Adrenal gland (tissue), 5 donors: ENCODE results near the gene HTR3C.

Experiments used
- POLR2A ChIP-seq, 2 donors: fragments of 450-650 bp; IDR thresholded peaks; one replicate each; pipeline ENCODE4 v1.6.1; 2017; ENCODE audit warnings: antibody characterized with exemption in 2 of 2, mild to moderate bottlenecking in 2 of 2, moderate library complexity in 1 of 2
- TF ChIP-seq, protein P1 (sequence below), 6 experiments: fragments of 450-650 bp in 4 of 6; fragments of 200-600 bp in 2 of 6; sonication (generic) in 1 of 6; IDR thresholded peaks; 1 replicate in 5 of 6; 2 replicates in 1 of 6; pipeline versions ENCODE4 v1.5.1 to v1.8.0; 2016 to 2021; ENCODE audit warnings: antibody characterized with exemption in 6 of 6, mild to moderate bottlenecking in 2 of 6, moderate library complexity in 1 of 6
- donor health status: DM: no; HTN: no; CAD: no.

DNA sequence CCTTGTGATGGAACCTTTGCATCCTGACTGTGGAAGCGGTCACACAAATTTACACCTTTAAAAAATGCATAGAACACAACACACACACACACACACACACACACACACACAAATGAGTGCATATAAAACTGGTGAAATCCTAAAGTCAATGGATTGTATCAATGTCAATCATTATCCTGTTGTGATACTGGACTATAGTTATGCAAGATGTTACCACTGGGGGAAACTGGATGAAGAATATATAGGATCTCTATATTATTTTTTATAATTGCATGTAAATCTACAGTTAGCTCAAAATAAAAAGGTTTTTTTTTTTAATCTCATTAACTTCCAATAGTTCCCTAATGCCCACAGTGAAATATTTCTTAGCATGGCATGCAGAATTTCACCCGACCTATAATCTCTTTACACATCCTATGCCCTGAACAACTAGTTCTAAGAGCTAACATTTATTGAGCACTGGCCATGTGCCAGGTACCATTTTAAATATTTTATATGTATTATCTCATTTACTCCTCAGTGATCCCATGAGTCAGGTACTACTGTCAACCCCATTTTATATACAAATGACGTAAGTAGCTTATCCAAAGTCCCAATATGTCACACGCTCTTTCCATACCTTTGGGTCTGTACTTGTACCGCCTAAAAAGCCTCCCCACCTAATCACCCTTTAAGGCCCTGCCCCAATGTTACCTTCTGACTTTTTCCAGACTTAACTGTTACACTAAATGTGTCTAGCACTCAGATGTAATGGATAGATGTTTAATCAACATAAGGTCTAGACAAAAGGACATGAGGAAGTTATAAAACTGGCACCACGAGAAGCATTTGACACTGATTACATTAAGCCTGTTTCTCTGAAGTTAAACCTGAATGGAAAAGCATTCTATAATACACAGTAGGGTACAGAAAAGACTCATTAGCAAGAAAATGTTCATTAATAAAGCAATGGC lies 40.6 kb upstream of the HTR3C start:
- TF ChIP-seq POLR2A (IDR thresholded peaks at IDR 0.05), result no peak
- TF ChIP-seq, protein P1, sequence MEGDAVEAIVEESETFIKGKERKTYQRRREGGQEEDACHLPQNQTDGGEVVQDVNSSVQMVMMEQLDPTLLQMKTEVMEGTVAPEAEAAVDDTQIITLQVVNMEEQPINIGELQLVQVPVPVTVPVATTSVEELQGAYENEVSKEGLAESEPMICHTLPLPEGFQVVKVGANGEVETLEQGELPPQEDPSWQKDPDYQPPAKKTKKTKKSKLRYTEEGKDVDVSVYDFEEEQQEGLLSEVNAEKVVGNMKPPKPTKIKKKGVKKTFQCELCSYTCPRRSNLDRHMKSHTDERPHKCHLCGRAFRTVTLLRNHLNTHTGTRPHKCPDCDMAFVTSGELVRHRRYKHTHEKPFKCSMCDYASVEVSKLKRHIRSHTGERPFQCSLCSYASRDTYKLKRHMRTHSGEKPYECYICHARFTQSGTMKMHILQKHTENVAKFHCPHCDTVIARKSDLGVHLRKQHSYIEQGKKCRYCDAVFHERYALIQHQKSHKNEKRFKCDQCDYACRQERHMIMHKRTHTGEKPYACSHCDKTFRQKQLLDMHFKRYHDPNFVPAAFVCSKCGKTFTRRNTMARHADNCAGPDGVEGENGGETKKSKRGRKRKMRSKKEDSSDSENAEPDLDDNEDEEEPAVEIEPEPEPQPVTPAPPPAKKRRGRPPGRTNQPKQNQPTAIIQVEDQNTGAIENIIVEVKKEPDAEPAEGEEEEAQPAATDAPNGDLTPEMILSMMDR (IDR thresholded peaks at IDR 0.05), result no peak
